Omental fat pad (tissue), 4 donors: ENCODE results near the gene TSC1. TPM values are rescaled to one million over a fixed set of nuclear protein-coding genes. Genes with fewer than 3 reads are reported as not detected.

ENCODE experiments used
- ATAC-seq: fragments of 150-250 bp; one replicate; pipeline ENCODE4 v1.9.1; 2016; ENCODE audit warnings: mild to moderate bottlenecking, moderate library complexity; ENCODE audit not compliant: low FRiP score
- DNase-seq: peaks from one replicate; pipeline ENCODE4 v3.0.0-alpha.2; 2019; ENCODE audit warnings: low spot score
- total RNA-seq, 4 donors: library from RNA; depleted of rRNA; stranded (reverse); fragments of >200 nt; gene quantifications; one replicate each; pipeline ENCODE4 v1.1.0, GENCODE V29; 2016
- TF ChIP-seq, protein P1 (sequence below), 3 donors: fragments of 450-650 bp; IDR thresholded peaks; one replicate each; pipeline ENCODE4 v1.5.1; 2016 to 2017; ENCODE audit warnings: antibody characterized with exemption in 3 of 3, mild to moderate bottlenecking in 3 of 3, moderate library complexity in 2 of 3

Gene TSC1
- total RNA-seq, 4 donors from 2014 or later, result 40.7 to 68.4 (median 46.5) TPM

DNA sequence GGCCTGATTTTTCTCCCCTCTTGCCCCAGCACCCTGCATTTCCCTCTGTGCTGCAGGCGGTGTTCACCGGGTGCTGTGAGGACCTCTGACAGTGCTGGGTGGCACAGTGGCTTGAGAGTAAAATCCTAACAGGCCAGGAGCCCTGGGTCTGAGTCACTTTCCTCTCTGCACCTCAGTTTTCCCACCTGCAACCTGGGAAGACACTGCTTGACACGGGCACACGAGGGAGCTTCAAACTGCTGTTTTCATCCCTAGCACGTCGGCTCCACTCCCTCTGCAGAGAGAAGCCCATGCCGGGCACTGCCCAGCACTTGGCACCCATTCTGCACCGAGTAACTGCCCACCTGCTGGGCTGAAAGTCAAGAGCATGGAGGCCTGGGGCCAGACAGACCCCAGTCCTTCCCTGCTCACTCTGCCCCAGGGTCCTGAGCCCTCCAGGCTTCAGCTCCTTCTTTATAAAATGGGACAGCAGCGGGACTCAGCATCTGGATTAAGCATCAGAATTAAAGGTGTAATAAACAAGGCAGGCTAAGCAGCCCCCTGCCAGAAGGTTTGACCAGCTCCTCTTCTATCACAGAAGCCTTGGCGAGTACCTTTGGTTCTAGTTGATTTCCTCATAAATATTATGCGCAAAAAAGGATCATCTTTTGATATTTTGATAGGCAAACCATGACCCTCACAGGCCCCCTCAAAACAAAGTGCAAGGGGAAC is 39.2 kb upstream of the TSC1 start:
- no peak for ATAC-seq

DNA sequence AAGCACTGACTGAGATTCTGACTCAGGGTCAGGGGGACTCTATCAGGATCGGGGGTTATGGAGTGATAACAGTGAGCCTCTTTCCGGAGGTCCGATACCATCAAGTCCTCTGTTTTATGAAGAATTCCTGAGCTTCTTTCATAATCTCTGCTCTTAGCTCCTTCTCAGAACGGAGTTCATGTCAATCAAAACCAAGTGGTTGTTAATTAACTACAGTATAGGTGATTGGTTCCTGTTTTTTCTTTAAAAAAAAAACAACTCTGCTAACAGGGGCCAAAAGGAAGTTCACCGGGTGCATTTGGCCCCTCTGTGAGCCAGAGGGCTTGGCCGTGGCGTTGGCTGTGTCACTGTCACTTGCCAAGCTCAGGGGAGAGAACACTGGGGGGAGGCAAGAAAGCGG is 38.0 kb upstream of the TSC1 start:
- no peak for DNase-seq
- ATAC-seq, result no peak
- TF ChIP-seq, protein P1, sequence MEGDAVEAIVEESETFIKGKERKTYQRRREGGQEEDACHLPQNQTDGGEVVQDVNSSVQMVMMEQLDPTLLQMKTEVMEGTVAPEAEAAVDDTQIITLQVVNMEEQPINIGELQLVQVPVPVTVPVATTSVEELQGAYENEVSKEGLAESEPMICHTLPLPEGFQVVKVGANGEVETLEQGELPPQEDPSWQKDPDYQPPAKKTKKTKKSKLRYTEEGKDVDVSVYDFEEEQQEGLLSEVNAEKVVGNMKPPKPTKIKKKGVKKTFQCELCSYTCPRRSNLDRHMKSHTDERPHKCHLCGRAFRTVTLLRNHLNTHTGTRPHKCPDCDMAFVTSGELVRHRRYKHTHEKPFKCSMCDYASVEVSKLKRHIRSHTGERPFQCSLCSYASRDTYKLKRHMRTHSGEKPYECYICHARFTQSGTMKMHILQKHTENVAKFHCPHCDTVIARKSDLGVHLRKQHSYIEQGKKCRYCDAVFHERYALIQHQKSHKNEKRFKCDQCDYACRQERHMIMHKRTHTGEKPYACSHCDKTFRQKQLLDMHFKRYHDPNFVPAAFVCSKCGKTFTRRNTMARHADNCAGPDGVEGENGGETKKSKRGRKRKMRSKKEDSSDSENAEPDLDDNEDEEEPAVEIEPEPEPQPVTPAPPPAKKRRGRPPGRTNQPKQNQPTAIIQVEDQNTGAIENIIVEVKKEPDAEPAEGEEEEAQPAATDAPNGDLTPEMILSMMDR (IDR thresholded peaks at IDR 0.05), result no peak

More for the DNA sequence above, 39.2 kb upstream of the TSC1 start:
- TF ChIP-seq, protein P1 (IDR thresholded peaks at IDR 0.05), result no peak
- DNase-seq, result no peak

DNA sequence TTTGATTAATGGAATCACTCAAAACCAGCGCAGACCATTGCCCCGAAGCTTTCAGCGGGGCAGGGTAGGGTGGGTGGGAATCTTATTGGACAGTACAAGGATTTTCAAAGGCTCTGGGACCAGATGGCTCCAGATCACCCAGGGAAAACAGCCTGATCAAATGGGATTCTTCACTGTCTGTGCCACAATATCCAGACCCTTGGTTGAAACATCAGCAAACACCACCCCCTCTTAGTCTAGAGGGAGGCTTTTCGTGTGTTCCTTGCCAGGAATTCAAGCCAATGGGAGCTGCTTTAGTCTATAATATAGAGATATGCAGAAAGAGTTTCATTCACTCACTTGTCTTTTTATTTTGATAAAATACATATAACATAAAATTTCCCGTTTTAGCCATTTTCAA is 35.7 kb upstream of the TSC1 start:
- DNase-seq, result no peak
- no peak for ATAC-seq
- TF ChIP-seq, protein P1 (IDR thresholded peaks at IDR 0.05), result no peak

DNA sequence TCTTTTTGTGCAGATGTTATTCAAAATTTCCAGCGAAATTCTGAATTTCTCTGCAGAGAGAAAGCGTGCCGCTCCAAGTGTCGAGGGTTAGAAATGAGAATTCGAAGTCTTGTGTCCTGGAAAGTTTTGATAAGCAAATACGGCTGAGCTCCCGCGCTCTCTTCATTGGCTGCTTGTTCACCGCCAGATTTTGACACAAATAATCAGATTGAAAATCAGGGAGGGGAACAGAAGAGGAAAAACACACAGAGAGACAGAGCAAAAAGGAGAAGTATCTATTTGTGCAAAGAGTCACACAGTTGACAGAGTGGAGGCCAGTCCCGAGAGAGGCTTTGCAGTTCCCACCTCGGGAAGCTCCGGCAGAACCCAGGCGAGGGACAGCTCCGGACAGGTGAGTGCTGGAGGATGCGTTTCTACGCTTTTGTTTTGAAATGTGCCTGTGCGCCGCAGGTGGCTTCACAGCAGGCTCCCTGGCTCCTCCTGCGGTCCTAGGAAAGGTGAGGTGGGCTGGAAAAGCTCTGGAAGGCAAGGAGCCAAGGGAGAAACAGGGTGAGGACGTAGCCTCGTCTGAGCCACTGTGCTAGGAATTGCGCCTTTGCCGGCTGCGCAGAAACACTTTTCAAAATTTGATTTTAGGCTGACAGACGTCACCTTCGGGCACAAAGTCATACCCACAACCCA is 34.2 kb upstream of the TSC1 start, which contains the start of gene GFI1B:
TSS of gene GFI1B (plus strand) at position 244 of the 681 bp plus-strand sequence. CDS start 7,985 bp downstream, outside the sequence.
- no peak for DNase-seq
- ATAC-seq, result no peak
- TF ChIP-seq, protein P1 (IDR thresholded peaks at IDR 0.05), result no peak

DNA sequence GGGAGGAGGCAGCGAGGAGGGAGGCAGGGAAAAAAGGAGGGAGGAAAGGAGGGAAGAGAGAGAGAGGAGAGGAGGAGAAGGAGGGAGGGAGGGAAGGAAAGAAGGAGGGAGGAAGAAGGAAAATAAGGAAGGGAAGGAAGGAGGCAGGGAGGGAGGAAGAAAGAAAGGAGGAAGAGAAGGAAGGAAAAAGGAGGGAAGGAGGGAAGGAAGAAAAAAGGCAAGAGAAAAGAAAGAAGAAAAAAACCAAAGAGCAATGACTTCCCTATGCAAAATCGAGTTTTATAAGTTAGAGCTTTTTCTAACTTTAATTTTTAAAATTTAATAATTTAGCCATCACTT is 33.7 kb upstream of the TSC1 start:
- DNase-seq, result no peak
- ATAC-seq, result no peak
- TF ChIP-seq, protein P1 (IDR thresholded peaks at IDR 0.05), result no peak

DNA sequence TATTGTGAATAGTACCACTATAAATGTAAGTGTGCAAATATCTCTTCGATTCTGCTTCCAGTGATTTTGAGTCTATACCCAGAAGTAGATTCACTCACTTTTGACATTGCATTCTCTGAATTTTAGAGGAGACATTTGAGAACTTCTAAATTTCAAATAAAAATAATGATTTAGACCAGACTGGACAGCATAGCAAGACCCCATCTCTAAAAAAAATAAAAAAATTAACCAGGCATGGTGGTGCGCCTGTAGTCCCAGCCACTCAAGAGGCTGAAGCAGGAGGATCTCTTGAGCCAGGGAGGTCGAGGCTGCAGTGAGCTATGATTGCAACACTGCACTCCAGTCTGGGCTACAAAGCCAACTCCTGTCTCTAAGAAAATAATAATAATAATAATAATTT is 32.2 kb upstream of the TSC1 start:
- ATAC-seq (no peak), DNase-seq (no peak)
- TF ChIP-seq, protein P1 (IDR thresholded peaks at IDR 0.05), result no peak

DNA sequence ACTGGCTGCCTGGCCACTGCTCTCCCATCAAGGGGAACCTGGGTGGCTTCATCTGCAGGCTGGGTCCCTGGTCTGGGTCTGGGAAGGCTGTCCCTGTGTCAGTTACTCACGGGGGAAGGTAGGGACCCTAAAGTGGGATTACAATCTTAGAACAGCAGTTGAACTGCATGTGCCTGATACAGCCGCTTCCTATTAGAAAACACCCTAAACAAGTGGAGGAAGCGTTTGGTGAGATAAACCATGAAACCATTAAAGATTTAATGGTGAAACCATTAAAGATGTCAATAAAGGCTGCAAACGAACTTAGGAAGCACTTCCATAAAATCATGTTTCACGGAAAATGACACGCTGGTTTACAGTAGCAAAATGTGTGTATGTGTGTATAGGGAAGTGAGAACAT is 31.5 kb upstream of the TSC1 start:
- DNase-seq, result no peak
- ATAC-seq, result no peak
- TF ChIP-seq, protein P1 (IDR thresholded peaks at IDR 0.05), result no peak
